Measurements from ENCODE around the gene GPBAR1. TPM values are rescaled to one million over a fixed set of nuclear protein-coding genes. Genes with fewer than 3 reads are reported as not detected.
A peak's percentile ranks its signal among the peaks of the same experiment; 100 is the strongest.

The GPBAR1 gene
- total RNA-seq, 1 experiment from 2014 or later, result 0.16 TPM

DNA sequence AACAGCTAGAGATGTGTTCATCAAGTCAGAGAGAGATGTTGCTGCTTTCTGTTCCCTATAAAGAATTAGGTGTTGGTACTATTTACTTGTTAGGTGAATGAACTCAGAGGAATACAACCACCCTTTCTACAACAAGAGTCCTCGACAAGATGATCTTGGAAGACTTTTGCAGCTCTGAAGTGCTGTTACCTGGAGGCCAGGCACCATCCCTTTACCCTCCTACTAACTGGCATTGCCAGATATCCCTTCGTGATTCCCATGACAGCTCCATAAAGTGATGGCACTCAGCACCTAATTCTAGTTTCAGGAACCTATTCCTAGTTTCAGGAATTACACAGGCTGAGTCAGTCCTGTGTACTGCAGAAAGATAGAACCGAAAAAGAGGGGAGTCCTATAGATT, 33.9 kb upstream of the GPBAR1 start:
- Mint-ChIP-seq H3K4me3 (ENCODE audit: unreplicated experiment) (no peak overlapping the region), H3K36me3 (ENCODE audit: insufficient read depth, unreplicated experiment) (peaks cover 82% of the 10 kb centered on the region), H3K9me3 (ENCODE audit: unreplicated experiment) (no peaks in the 10 kb centered on the region), H3K4me1 (ENCODE audit: insufficient read depth, unreplicated experiment) (peaks cover 43% of the 10 kb centered on the region), H3K27ac (ENCODE audit: low read depth, unreplicated experiment) (no peak overlapping the region), H3K27me3 (ENCODE audit: insufficient read depth, unreplicated experiment) (no peaks in the 10 kb centered on the region)
- DNase-seq (ENCODE audit: unreplicated experiment), result no peak
- TF ChIP-seq, protein P1, sequence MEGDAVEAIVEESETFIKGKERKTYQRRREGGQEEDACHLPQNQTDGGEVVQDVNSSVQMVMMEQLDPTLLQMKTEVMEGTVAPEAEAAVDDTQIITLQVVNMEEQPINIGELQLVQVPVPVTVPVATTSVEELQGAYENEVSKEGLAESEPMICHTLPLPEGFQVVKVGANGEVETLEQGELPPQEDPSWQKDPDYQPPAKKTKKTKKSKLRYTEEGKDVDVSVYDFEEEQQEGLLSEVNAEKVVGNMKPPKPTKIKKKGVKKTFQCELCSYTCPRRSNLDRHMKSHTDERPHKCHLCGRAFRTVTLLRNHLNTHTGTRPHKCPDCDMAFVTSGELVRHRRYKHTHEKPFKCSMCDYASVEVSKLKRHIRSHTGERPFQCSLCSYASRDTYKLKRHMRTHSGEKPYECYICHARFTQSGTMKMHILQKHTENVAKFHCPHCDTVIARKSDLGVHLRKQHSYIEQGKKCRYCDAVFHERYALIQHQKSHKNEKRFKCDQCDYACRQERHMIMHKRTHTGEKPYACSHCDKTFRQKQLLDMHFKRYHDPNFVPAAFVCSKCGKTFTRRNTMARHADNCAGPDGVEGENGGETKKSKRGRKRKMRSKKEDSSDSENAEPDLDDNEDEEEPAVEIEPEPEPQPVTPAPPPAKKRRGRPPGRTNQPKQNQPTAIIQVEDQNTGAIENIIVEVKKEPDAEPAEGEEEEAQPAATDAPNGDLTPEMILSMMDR (IDR thresholded peaks at IDR 0.05; ENCODE audit: unreplicated experiment), result no peak
- BruUV-seq (replicated peaks), result no TSS peak
- ChIA-PET CTCF (interaction anchor here (0.6 kb wide), 3 partner anchors 10 to 177 kb away, joined by 3 to 4 read pairs (median 4); partner anchors contain the start of gene ARPC2), POLR2A (interaction anchor here (0.9 to 7.8 kb wide), 3 partner anchors 8 to 59 kb away, joined by 3 to 171 read pairs (median 4); partner anchors contain the start of genes AAMP and ARPC2)
- intact Hi-C loops (cut with micrococcal nuclease), result no loop called here

DNA sequence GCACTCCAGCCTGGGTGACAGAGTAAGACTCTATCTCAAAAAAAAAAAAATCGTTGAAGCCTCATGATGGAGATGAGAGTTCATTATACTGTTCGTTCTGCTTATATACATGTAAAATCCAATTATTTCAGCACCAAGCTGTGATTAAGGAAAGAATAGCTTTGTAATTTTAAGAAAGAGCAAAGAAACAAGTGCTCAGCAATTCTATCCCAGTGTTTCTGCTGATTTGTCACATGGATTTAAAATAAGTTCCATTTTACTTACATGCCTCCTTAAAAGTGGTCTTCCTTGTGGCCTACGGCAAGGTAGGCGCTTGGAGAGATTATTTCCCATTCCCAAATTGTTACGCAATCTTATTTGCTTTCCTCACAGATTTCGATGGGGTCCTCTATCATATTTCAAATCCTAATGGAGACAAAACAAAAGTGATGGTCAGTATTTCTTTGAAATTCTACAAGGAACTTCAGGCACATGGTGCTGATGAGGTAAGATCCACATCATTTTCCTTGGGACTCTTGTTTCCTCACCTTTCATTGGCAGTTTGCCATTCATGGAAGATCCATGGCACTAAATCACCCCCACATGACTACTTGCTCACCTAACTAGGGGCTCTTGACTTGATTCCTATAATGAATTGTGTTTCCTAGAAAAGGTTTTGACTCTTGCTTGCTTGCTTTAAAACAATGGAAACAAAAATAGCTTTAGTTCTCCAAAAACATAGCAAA, 32.3 kb upstream of the GPBAR1 start:
- peaks cover 89% of the 10 kb centered on the region for H3K36me3 Mint-ChIP-seq (ENCODE audit: insufficient read depth, unreplicated experiment)
- H3K27ac Mint-ChIP-seq (ENCODE audit: low read depth, unreplicated experiment), result peak overlapping the region; percentile 85
- POLR2A ChIA-PET, result interaction anchor here (0.7 to 7.8 kb wide), 7 partner anchors 10 to 197 kb away, joined by 3 to 171 read pairs (median 4); partner anchors contain the start of genes AAMP, ARPC2 and PNKD
- no peaks in the 10 kb centered on the region for H3K9me3 Mint-ChIP-seq (ENCODE audit: unreplicated experiment)
- H3K27me3 Mint-ChIP-seq (ENCODE audit: insufficient read depth, unreplicated experiment), result no peaks in the 10 kb centered on the region
- CTCF ChIA-PET, result interaction anchor here (0.9 to 2.5 kb wide), 7 partner anchors 8 to 443 kb away, joined by 3 to 15 read pairs (median 4); no protein-coding TSS in a partner anchor
- peak; percentile 76 for DNase-seq (ENCODE audit: unreplicated experiment)
- intact Hi-C loops (cut with micrococcal nuclease), result no loop called here
- H3K4me1 Mint-ChIP-seq (ENCODE audit: insufficient read depth, unreplicated experiment), result peaks cover 33% of the 10 kb centered on the region
- no peak overlapping the region for H3K4me3 Mint-ChIP-seq (ENCODE audit: unreplicated experiment)
- TF ChIP-seq, protein P1 (IDR thresholded peaks at IDR 0.05; ENCODE audit: unreplicated experiment), result no peak
- BruUV-seq (replicated peaks), result no TSS peak

DNA sequence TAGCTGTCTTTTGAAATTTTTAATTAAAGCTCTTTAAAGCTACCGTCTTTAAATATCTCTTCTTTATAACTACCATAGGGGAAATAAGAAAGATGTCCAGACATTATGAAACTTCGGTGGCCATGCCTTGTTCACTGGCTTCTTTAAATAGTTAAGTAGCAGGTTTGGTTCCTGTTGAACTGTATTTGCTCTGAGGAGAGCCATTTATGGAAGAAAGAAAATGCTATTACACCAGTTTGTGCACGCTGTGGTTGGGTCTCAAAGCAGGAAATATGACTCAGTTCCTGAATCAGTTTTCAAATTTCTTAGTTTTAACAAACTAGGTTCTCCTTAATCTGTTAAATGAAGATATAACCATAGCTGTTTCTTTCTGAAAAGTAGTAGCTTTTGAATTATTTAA, 31.6 kb upstream of the GPBAR1 start:
- DNase-seq (ENCODE audit: unreplicated experiment), result peak; percentile 72
- H3K4me1 Mint-ChIP-seq (ENCODE audit: insufficient read depth, unreplicated experiment), result peaks cover 26% of the 10 kb centered on the region
- TF ChIP-seq, protein P1 (IDR thresholded peaks at IDR 0.05; ENCODE audit: unreplicated experiment), result no peak
- no peaks in the 10 kb centered on the region for H3K27me3 Mint-ChIP-seq (ENCODE audit: insufficient read depth, unreplicated experiment)
- intact Hi-C loops (cut with micrococcal nuclease), result no loop called here
- ChIA-PET POLR2A (interaction anchor here (0.6 to 7.8 kb wide), 14 partner anchors 9 to 1731 kb away, joined by 3 to 171 read pairs (median 4); partner anchors contain the start of genes AAMP, ARPC2 and PNKD), CTCF (interaction anchor here (0.7 to 2.5 kb wide), 10 partner anchors 9 to 443 kb away, joined by 3 to 15 read pairs (median 4); partner anchors contain the start of genes AAMP and PNKD)
- H3K4me3 Mint-ChIP-seq (ENCODE audit: unreplicated experiment), result no peak overlapping the region
- H3K36me3 Mint-ChIP-seq (ENCODE audit: insufficient read depth, unreplicated experiment), result peaks cover 95% of the 10 kb centered on the region
- BruUV-seq (replicated peaks), result no TSS peak
- H3K27ac Mint-ChIP-seq (ENCODE audit: low read depth, unreplicated experiment), result peak overlapping the region; percentile 85
- no peaks in the 10 kb centered on the region for H3K9me3 Mint-ChIP-seq (ENCODE audit: unreplicated experiment)

DNA sequence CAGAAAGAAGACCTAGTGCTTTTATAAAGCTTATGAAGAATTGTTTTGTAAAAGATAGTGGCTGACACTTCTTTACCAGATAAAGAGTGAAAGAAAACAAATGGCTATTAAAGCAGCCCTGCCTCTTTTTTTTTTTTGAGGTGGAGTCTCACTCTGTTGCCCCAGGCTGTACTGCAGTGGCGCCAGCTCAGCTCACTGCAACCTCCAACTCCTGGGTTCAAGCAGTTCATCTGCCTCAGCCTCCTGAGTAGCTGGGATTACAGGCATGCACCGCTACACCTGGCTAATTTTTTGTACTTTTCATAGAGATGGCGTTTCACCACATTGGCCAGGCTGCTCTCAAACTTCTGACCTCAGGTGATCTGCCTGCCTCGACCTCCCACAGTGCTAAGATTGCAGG, 31.0 kb upstream of the GPBAR1 start:
- POLR2A ChIA-PET, result interaction anchor here (0.6 to 7.8 kb wide), 14 partner anchors 8 to 1732 kb away, joined by 3 to 171 read pairs (median 4); partner anchors contain the start of genes AAMP, ARPC2 and PNKD
- DNase-seq (ENCODE audit: unreplicated experiment), result peak; percentile 84
- Mint-ChIP-seq H3K27me3 (ENCODE audit: insufficient read depth, unreplicated experiment) (no peaks in the 10 kb centered on the region), H3K4me1 (ENCODE audit: insufficient read depth, unreplicated experiment) (peaks cover 21% of the 10 kb centered on the region), H3K9me3 (ENCODE audit: unreplicated experiment) (no peaks in the 10 kb centered on the region), H3K36me3 (ENCODE audit: insufficient read depth, unreplicated experiment) (peaks cover 95% of the 10 kb centered on the region), H3K27ac (ENCODE audit: low read depth, unreplicated experiment) (no peak overlapping the region), H3K4me3 (ENCODE audit: unreplicated experiment) (no peak overlapping the region)
- CTCF ChIA-PET, result interaction anchor here (0.6 to 2.5 kb wide), 11 partner anchors 8 to 47 kb away, joined by 3 to 15 read pairs (median 4); partner anchors contain the start of genes AAMP and PNKD
- no TSS peak for BruUV-seq (replicated peaks)
- TF ChIP-seq, protein P1 (IDR thresholded peaks at IDR 0.05; ENCODE audit: unreplicated experiment), result no peak
- intact Hi-C loops (cut with micrococcal nuclease), result no loop called here

Data from MCF 10A (cell line).